Peyer's patch (tissue), 4 donors: ENCODE measurements around the gene MRPL54.

Experiments
- CTCF ChIP-seq, 6 experiments: fragments of 450-650 bp in 4 of 6; fragments of 200-600 bp in 2 of 6; sonication (generic) in 1 of 6; IDR thresholded peaks; one replicate each; pipeline ENCODE4 v1.5.1; 2017 to 2019; ENCODE audit warnings: antibody characterized with exemption in 6 of 6, mild to moderate bottlenecking in 3 of 6, moderate library complexity in 1 of 6
- POLR2A ChIP-seq, 2 donors: fragments of 450-650 bp; IDR thresholded peaks; one replicate each; pipeline ENCODE4 v1.5.1; 2017; ENCODE audit warnings: antibody characterized with exemption in 2 of 2, mild to moderate bottlenecking in 2 of 2, moderate library complexity in 2 of 2

- no peak for TF ChIP-seq CTCF (IDR thresholded peaks at IDR 0.05)
- no peak for TF ChIP-seq POLR2A (IDR thresholded peaks at IDR 0.05)
Measured at GRCh38 chr19:3738477-3739220, 23.8 kb upstream of the MRPL54 start.
